GM21515 (cell line): ENCODE results near the gene MITF.

ENCODE experiments used
- ATAC-seq: cut with Tn5 transposase; IDR thresholded peaks from one replicate; pipeline ENCODE4 v1.9.1; 2021; ENCODE audit not compliant: unreplicated experiment

The MITF gene

GRCh38 chr3:69868841-69869420 is 129.7 kb downstream of the MITF start:
- no peak for ATAC-seq

- no peak for ATAC-seq
These were observed 130.4 kb downstream of the MITF start for GRCh38 chr3:69869643-69870042.

GRCh38 chr3:69871251-69871650 is 132.0 kb downstream of the MITF start:
- ATAC-seq: no peak

- ATAC-seq: no peak
These were observed 132.6 kb downstream of the MITF start for GRCh38 chr3:69871868-69872267.

- ATAC-seq: no peak
These were observed 133.6 kb downstream of the MITF start for GRCh38 chr3:69872783-69873378.

GRCh38 chr3:69876073-69876472 is 136.8 kb downstream of the MITF start:
- ATAC-seq: no peak

GRCh38 chr3:69878254-69878653 is 139.0 kb downstream of the MITF start:
- ATAC-seq: no peak

GRCh38 chr3:69879051-69879450 is 139.8 kb downstream of the MITF start:
- no peak for ATAC-seq

- no peak for ATAC-seq
These were observed 140.9 kb downstream of the MITF start for GRCh38 chr3:69880069-69880640.

- no peak for ATAC-seq
These were observed 141.8 kb downstream of the MITF start for GRCh38 chr3:69881051-69881450.

- no peak for ATAC-seq
These were observed 142.6 kb downstream of the MITF start for GRCh38 chr3:69881756-69882428.

- no peak for ATAC-seq
These were observed 143.3 kb downstream of the MITF start for GRCh38 chr3:69882560-69882959.

GRCh38 chr3:69888040-69888942 is 149.0 kb downstream of the MITF start:
- no peak for ATAC-seq

- no peak for ATAC-seq
These were observed 149.7 kb downstream of the MITF start for GRCh38 chr3:69888943-69889315.

GRCh38 chr3:69890084-69890483 is 150.8 kb downstream of the MITF start:
- no peak for ATAC-seq

- ATAC-seq: no peak
These were observed 151.4 kb downstream of the MITF start for GRCh38 chr3:69890691-69891090.

GRCh38 chr3:69892706-69893105 is 153.4 kb downstream of the MITF start:
- no peak for ATAC-seq

GRCh38 chr3:69893274-69893673 is 154.0 kb downstream of the MITF start:
- ATAC-seq: no peak

- no peak for ATAC-seq
These were observed 156.8 kb downstream of the MITF start for GRCh38 chr3:69896095-69896494.

- no peak for ATAC-seq
These were observed 161.1 kb downstream of the MITF start for GRCh38 chr3:69900331-69900730.

- no peak for ATAC-seq
These were observed 162.5 kb downstream of the MITF start for GRCh38 chr3:69901802-69902201.
